ENCODE results near the gene LIMCH1.

GRCh38 chr4:41573502-41574001 lies 35.6 kb downstream of the LIMCH1 start:
- TF ChIP-seq CTCF (IDR thresholded peaks at IDR 0.05 in 8 of 11, conservative IDR thresholded peaks at IDR 0.05 in 3 of 11) (no peak), POLR2A (IDR thresholded peaks at IDR 0.05) (no peak)
